ENCODE measurements around the gene RPL10A. TPM values are rescaled to one million over a fixed set of nuclear protein-coding genes. Genes with fewer than 3 reads are reported as not detected.

The RPL10A gene
- total RNA-seq, 1 donor from 2014 or later: 1,245 TPM

- no peak for TF ChIP-seq CTCF (IDR thresholded peaks at IDR 0.05)
- no peaks in the 10 kb centered on the region for H3K9me3 Mint-ChIP-seq (ENCODE audit: unreplicated experiment)
- H3K36me3 Mint-ChIP-seq (ENCODE audit: unreplicated experiment): no peaks in the 10 kb centered on the region
- peak overlapping the region; percentile 82 for H3K4me3 Mint-ChIP-seq (ENCODE audit: unreplicated experiment)
- no peak for DNase-seq (ENCODE audit: extremely low spot score, unreplicated experiment)
- H3K4me1 Mint-ChIP-seq (ENCODE audit: unreplicated experiment): peaks cover 71% of the 10 kb centered on the region
- no peaks in the 10 kb centered on the region for H3K27me3 Mint-ChIP-seq (ENCODE audit: unreplicated experiment)
- H3K27ac Mint-ChIP-seq (ENCODE audit: unreplicated experiment): peak overlapping the region; percentile 85
These were observed 28.0 kb downstream of the RPL10A start for GRCh38 chr6:35496036-35496840.

- peaks cover 64% of the 10 kb centered on the region for H3K4me1 Mint-ChIP-seq (ENCODE audit: unreplicated experiment)
- H3K9me3 Mint-ChIP-seq (ENCODE audit: unreplicated experiment): no peaks in the 10 kb centered on the region
- peak within 1 kb of the TSS; percentile 82 for H3K4me3 Mint-ChIP-seq (ENCODE audit: unreplicated experiment)
- H3K27ac Mint-ChIP-seq (ENCODE audit: unreplicated experiment): peak within 1 kb of the TSS; percentile 93
- H3K27me3 Mint-ChIP-seq (ENCODE audit: unreplicated experiment): no peaks in the 10 kb centered on the region
- peak; percentile 91 for DNase-seq (ENCODE audit: extremely low spot score, unreplicated experiment)
- no peaks in the 10 kb centered on the region for H3K36me3 Mint-ChIP-seq (ENCODE audit: unreplicated experiment)
- peak; percentile 23 for TF ChIP-seq CTCF (IDR thresholded peaks at IDR 0.05)
These were observed 28.8 kb downstream of the RPL10A start, which contains the start of gene TEAD3 for GRCh38 chr6:35496841-35497570. TEAD3 (minus strand) TSS chr6:35497079.

- no peak for TF ChIP-seq CTCF (IDR thresholded peaks at IDR 0.05)
- Mint-ChIP-seq H3K27ac (ENCODE audit: unreplicated experiment) (peak overlapping the region; percentile 93), H3K27me3 (ENCODE audit: unreplicated experiment) (no peaks in the 10 kb centered on the region), H3K4me3 (ENCODE audit: unreplicated experiment) (peak overlapping the region; percentile 79), H3K36me3 (ENCODE audit: unreplicated experiment) (no peaks in the 10 kb centered on the region), H3K4me1 (ENCODE audit: unreplicated experiment) (peaks cover 56% of the 10 kb centered on the region), H3K9me3 (ENCODE audit: unreplicated experiment) (no peaks in the 10 kb centered on the region)
- peak; percentile 90 for DNase-seq (ENCODE audit: extremely low spot score, unreplicated experiment)
These were observed 29.6 kb downstream of the RPL10A start for GRCh38 chr6:35497571-35498421.

GRCh38 chr6:35498422-35499067, 30.3 kb downstream of the RPL10A start:
- Mint-ChIP-seq H3K9me3 (ENCODE audit: unreplicated experiment) (no peaks in the 10 kb centered on the region), H3K27me3 (ENCODE audit: unreplicated experiment) (no peaks in the 10 kb centered on the region), H3K36me3 (ENCODE audit: unreplicated experiment) (no peaks in the 10 kb centered on the region), H3K27ac (ENCODE audit: unreplicated experiment) (peak overlapping the region; percentile 93), H3K4me3 (ENCODE audit: unreplicated experiment) (peak overlapping the region; percentile 79), H3K4me1 (ENCODE audit: unreplicated experiment) (peaks cover 48% of the 10 kb centered on the region)
- DNase-seq (ENCODE audit: extremely low spot score, unreplicated experiment): no peak
- no peak for TF ChIP-seq CTCF (IDR thresholded peaks at IDR 0.05)
